ENCODE results near the gene CAMTA1.

The CAMTA1 gene

DNA sequence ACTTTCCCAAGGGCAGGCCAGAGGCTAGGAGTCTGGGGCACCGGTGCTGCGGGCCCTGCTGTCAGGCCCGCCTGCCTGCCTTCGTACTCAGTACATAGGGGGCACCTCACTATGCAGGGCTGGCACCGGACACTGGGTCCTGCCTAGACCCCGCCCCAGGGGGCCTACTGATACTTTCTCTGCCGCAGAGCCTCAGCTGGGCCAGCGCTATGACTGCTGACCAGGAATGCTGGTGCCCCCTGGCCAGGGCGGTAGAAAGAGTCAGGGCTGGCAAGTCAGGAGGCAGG lies 857.1 kb downstream of the CAMTA1 start:
- DNase-seq, result no peak

DNA sequence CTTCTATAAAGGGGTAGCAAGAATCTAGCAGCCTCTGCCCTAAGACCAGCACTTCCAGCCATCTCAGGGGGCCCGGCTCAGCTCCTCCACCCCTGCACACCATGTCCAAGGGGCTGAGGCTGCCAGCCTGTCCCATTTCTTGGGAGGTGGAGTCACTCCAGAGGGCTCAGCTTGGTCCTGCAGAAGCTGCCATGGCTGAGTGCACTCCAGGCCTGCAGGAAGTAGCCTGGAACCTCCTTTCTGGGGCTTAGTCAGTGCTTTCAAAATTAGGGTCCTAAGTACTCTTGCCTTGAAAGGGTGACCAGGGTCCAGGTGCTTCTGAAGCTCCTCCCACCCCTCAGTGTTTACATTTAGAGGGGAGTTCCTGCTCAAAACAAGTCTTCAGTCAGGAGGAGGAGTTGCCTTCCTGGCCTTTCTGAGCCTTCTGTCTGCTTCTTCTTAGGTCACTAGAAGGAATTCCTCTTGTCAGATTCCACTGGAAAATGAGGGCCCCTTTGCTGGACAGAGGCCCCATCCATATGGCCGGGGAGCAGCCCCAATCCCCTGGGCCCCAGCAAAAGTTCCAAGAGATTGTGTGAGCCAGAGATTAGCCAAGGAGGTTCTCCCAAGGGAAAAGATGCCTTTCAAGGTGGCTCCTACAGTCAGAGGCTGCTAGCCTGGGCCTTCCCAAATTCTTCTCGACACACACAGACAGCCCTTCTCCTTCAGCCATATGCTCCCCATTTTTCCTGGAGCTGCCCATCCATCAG lies 857.7 kb downstream of the CAMTA1 start:
- DNase-seq, result no peak

DNA sequence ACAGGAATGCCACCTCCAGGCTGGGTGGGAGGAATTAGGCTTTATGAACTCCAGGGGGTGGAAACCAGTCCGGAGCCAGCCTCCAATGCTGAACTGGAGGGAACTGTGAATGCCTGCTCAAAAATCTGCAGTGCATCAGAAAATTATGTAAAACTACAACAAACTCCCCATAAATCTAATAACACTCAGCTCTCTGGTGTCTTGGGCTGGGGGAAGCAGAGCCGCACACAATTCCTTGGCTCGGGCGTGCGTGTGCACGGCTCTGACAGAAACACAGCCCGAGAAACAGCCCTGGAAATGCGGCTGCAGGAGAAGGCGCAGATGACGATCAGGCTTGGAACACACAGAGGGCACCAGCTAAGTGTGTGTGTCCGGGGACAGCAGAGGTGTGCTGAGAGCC lies 858.3 kb downstream of the CAMTA1 start:
- DNase-seq, result no peak

DNA sequence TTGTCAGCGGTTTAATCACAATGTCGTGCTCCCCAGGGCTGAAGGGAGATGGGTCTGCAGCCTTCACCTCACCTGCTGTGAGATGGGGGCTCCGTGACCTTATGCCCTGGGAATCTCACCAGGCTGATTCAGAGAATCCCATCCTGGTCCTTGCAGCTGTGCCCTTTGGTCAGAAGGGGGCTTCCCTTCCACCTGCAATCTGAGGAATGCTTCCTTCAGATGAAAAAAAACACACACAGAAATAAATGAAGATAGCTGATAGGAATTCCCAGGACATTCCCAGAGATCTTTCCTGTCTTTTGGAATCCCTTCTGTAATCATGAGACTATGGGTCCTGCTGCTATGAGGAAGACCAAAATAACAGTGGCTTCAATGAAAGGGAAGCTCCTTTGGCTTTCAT lies 858.8 kb downstream of the CAMTA1 start:
- no peak for DNase-seq

DNA sequence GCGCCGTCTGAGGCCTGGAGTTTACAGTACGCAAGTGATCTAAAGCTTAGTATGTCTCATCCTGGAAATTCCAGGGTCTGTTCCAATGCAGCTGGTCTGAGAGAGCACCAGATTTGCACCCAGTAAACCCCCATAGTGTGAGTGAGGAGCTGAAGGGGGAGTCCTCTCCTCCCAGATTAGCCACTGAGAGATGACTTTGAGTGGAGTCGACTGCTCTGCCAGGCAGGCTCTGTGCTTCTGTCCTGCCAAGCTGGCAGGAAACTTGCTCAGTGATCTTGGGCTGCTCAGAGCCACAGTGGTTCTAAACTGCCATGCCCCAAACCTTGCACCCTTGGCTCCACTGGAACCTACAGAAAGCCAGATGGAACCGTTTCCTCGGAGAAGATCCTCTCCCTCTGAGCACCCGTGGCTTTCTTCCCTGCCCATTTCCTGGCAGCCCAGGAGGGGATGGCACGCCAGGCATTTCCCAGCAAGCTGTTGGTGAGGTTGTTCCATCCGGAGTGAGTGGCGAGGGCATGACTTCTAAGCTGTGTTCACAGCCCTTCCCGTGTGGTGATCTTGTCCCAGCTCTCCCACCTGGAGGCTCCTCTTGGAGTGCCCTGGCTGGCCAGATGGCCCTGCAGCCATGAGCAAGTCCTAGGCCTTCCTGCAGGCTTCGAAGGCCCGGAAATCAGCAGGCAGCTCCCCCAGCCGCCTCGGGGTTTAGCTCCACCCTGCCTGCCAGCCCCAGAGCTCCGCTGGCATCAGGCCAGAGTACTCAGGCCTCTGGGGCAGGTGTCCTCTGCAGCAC lies 859.9 kb downstream of the CAMTA1 start:
- no peak for DNase-seq

DNA sequence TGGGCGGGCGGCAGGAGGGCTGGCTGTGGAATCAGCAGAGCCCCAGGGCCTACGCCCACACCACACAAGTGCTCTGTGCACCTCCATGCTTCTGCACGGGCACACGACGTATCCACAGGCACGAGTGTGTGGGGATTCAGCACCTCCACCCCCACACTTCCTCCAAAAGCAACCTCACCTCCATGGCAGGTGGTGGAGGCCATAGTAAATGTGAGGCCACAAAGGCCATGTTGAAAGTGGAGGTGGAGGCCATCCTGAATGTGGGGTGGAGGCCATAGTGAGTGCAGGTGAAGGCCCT lies 860.4 kb downstream of the CAMTA1 start:
- DNase-seq, result no peak

DNA sequence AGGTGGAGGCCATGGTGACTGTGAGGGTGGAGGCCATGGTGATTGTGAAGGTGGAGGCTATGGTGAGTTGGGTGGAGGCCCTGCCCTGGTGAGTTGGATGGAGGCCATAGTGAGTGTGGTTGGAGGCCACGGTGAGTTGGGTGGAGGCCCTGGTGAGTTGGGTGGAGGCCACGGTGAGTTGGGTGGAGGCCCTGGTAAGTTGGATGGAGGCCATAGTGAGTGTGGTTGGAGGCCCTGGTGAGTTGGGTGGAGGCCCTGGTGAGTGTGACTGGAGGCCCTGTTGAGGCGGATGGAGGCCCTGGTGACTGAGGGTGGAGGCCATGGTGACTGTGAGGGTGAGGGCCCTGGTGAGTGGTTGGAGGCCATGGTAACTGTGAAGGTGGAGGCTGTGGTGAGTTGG lies 860.9 kb downstream of the CAMTA1 start:
- DNase-seq, result no peak

DNA sequence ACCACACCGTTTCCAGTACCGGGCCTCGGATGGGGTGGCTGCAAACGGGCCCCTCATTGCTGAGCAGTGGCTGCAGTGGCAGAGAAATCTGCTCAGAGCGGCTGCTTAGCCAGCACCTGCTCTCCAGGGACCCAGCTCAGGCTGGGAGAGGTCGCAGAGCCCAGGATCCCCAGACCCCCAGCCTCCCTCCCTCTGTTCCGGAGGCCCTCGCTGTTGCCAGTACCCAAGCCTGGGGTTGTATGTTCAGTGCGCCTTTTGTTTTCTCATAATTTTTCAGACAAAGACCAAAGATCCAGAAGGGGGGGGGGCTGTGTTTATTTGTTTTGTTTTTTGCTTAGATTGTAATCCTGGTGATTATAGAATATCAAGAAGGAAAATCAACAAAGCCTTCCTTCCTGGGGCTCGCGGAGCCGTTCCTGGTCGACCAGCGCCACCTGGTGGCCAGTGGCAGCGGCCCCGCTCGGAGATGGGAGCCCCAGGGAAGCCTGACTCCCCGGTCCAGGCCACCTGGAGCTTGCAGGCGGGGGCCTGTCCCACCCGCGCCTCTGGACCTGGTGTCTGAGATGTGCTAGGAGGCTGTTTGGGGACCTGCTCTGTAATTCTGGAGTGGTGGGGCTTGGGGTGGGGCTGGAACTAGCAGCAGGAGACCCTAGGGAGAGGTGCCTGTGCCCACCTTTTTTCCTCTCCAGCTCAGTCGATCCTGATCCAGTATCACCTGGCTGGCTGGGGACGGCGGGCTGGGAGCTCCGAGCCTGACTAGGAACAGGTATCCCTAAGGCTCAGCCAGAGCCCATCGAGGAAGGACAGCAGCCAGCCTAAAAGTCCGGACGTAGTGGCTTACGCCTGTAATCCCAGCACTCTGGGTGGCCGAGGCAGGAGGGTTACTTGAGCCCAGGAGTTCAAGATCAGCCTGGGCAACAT lies 862.0 kb downstream of the CAMTA1 start:
- DNase-seq, result peak in 1 of 2 experiments; percentile 32

DNA sequence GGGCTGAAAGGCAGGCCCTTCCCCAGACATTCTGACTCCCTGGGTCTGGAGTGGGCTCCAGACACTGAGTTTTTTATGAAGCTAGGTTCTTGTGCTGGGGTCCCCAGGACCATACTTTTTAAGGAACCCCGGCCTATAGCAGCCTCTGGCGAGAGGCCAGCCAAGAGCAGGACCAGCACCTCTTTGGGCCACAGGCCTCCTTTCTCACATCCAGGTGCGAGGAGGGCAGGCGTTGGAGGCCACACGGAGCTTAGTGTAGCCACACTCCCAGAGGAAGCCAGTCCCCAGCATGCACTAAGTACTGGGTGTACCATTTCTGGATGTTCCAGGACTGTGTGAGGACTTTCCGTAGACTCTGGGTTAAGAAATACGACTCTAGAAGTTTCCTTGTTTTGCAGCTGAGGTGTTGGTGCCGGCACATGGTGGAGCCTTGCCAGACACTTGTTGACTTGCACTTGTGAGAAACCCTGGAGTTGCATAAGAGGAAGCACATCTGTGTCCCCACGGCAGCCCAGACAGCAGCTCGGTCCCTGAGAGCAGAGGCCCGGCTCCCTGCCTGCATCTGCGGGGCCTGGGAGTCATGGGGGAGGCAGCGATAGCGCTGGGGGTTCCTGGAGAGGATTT lies 863.6 kb downstream of the CAMTA1 start:
- no peak for DNase-seq

DNA sequence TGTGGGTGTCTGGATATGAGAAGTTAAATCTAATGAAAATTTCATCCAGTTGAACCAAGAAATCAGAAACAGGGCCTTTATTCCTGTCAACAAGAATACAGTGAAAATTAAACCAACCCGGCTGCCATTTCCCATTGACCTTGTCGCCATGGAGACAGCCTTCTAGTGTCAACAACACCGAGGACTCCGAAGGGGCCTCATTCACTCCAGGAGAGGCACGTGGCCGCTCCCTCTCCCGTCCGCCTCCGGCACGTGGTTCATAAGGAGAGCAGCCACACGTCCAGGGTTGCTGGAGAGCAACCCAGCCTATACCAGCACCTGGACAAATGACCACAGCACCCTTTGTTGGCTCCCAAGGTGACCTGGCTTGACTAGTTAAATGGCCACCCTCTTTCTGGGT lies 865.5 kb downstream of the CAMTA1 start:
- no peak for DNase-seq

DNA sequence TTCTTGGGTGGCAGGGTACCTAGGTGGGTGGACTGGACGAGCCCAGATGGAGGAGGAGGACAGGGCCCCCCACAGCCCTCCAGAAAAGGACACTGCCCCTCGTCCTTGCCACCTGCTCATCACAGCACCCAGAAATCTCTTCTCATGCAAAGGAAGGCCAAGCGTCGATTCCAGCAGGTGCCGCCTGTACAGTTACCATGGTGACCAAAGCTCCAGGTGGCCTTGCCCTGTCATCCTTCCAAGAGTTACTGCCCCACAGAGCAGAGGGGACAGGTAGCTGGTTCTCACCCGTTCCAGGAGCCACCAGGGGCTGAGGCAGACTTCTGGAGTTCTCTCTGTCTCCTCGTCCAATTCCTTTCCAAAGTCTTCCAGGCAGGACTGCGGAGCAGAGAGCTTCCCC lies 865.9 kb downstream of the CAMTA1 start:
- no peak for DNase-seq

DNA sequence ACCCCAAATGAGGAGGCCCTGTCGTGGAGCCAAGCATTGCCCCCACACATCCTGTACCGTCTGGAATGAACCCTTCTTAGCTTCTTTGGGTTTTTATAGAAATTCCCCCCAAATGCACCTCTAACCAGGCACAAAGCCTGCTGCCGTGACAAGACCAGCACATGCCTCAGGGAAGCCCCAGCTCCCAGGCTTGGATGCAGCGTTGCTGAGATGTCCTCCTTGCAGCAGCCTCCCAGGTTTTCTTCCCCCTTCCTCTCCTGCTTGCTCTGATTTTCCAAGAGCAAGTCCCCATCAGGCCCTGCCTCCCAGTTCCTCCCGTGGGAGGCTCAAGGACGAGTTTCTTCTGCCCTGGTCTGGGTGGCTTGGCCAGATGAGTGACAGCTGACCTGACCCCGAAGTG lies 866.8 kb downstream of the CAMTA1 start:
- no peak for DNase-seq

DNA sequence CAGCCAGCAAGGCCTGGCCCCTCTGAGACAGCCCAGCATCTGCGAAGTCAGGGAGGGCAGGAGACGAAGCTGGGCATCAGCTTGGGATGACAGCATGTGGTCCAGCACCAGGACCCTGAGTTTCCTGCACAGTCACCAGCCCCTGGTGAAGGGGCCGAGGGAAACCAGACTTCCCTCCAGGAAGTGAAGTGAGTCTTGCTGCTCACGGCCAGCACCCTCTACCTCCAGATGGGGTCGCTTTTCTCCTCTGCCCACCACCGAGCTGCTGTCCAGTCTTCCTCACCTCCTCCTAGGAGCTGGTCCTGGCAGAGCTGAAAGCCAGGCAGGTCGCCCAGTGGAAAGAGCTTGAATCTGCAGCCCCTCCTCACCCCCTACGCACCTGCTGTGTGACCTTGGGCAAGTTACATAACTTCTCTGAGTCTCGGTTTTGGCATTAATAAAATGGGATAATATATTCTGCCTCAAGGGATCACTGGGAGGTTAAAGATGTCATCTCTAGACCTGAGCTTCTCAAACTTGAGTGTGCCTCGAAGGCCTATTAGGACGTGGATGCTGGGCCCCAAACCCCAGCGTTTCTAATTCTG lies 867.4 kb downstream of the CAMTA1 start:
- no peak for DNase-seq

DNA sequence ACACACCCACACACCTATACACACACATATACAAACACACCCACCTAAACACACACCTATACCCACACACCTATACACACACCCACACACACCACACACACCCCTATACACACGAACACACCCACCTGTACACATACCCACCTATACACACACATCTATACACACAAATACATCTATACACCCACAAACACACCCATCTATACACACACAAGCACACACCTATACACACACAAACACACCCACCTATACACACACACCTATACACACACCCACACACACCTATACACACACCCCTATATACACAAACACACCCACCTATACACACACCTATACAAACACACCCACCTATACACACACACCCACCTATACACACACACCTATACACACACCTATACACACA lies 869.5 kb downstream of the CAMTA1 start:
- no peak for DNase-seq

DNA sequence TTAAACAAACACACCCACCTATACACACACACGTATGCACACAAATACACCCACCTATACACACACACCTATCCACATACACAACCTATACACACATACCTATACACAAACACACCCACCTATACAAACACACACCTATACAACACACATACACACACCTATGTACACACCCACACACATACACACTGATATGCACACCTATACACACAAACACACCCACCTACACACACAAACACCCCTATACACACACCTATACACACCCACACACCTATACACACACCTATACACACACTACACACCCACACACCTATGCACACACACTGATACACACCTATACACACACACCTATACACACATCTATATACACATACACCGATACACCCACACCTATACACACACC lies 870.1 kb downstream of the CAMTA1 start:
- no peak for DNase-seq

DNA sequence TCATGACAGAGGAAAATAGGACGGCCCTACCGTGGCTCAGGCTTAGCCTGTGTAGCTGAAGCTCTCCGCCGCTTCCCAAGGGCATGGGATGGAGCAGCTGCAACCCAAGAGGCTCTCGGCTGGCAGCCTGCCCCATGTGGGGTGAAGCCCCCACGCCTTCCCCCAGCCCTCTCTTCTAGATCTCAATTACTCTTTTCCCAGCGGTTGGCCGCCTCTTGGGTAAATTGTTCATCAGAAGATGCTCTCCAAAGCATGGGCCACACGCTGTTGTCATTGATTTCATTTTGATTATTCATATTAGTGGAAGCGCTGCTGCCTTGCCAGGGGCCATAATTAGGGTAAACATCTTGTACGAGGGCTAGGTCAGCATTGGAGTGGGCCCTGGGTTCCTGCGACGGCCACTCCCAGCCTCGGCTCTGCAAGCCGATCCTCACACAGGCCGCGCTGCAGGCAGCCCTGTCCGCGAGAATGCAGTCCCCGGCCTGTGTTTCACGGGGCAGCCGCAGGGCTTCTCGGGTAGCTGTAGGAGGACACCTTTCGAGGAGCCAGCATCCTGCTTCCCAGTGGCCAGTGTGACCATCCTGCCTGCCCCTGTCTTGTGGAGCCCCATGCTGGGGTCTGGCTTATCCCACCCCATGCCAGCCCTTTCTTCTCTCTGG lies 871.4 kb downstream of the CAMTA1 start:
- DNase-seq, result no peak

DNA sequence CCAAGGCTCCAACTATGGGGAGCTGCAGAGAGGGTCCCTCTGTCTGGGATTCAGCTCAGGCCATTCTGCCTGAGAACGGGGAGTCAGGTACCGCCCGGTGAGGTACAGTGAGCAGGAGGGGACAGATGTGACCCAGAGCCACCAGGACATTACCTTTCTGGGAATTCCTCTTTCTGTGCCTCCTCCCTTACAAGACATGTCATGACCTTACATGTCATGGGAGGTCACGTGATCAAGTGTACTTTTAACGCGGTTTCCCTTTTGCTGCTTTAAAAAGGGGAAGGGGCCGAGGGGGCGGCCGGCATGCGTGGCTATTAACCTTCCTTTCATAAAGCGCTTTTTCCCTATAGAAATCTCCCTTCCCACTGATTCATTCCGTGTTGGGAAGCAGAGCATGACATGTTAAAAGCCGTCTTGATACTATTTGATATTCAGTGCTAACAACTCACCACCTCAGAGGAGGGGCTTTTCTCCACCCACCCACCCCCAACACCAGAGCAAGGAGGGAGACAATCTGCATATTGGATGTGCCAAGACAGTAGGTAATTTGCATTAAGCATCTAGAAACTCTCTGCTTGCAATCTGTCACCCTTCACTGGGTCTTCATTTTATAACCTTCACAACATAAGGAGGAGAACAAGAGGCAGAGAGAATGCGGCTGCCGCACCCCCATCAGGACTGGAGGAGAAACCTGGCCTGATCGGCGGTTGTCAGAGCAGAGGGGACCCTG lies 872.2 kb downstream of the CAMTA1 start:
- DNase-seq, result no peak

DNA sequence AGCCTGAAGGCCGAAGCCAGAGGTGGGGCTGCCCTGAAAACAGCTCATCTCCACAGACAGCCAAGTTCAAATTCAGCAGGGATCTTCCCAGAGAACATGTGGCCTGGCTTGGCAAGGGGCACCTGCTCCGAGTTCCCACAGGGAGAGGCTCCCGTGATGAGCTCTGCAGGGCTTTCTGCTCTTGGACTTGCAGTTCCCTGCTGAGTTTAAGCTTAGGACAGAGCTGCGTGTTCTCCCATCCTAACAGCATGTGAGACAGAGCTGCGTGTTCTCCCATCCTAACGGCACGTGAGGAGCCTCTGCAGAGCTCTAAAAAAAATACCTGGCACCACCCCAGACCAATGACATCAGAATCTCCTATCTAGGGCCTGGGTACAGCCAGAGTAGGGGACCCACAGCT lies 872.8 kb downstream of the CAMTA1 start:
- no peak for DNase-seq

DNA sequence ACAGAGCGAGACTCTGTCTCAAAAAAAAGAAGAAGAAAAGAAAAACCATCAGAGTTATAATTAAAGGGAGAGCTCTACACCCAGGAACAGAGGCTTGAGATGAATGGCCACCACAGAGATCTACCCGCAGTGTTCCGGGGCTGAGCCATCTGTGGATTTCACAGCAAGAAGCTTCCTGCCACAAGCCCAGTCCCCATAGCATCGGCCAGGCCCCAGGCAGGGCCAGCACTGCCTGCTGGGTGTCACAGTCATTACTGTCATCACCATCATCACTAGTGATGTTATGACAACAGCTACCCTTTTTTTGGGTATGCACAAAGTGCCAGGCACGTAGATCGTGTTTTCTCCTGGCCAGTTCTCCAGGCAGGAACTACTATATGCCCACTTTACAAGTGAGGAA lies 874.3 kb downstream of the CAMTA1 start:
- DNase-seq, result no peak

DNA sequence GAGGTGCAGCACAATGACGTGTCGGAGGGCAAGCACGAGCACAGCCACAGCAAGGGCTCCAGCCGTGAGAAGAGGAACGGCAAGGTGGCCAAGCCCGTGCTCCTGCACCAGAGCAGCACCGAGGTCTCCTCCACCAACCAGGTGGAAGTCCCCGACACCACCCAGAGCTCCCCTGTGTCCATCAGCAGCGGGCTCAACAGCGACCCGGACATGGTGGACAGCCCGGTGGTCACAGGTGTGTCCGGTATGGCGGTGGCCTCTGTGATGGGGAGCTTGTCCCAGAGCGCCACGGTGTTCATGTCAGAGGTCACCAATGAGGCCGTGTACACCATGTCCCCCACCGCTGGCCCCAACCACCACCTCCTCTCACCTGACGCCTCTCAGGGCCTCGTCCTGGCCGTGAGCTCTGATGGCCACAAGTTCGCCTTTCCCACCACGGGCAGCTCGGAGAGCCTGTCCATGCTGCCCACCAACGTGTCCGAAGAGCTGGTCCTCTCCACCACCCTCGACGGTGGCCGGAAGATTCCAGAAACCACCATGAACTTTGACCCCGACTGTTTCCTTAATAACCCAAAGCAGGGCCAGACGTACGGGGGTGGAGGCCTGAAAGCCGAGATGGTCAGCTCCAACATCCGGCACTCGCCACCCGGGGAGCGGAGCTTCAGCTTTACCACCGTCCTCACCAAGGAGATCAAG lies 878.3 kb downstream of the CAMTA1 start:
- DNase-seq, result no peak

Data from NCI-H1930 (cell line).